H9 (cell line): ENCODE measurements around the gene ABCG2. TPM values are rescaled to one million over a fixed set of nuclear protein-coding genes. Genes with fewer than 3 reads are reported as not detected.

ENCODE experiments used
- DNase-seq: peaks from one replicate; pipeline ENCODE4 v3.0.0-alpha.2; 2017
- H2AFZ ChIP-seq: one replicate; pipeline ENCODE4 v1.6.1; 2013; ENCODE audit warnings: mild to moderate bottlenecking, low read length, control low read depth, moderate library complexity
- H2AK5ac ChIP-seq: 2 replicates; pipeline ENCODE4 v1.6.1; 2013; ENCODE audit warnings: low read length, control low read depth, mixed read lengths; ENCODE audit not compliant: insufficient read length
- H2BK120ac ChIP-seq: one replicate; pipeline ENCODE4 v1.6.1; 2013; ENCODE audit warnings: low read depth, mild to moderate bottlenecking, low read length, control low read depth, inconsistent platforms; ENCODE audit not compliant: poor library complexity, severe bottlenecking
- H2BK12ac ChIP-seq: 2 replicates; pipeline ENCODE4 v1.6.1; 2013; ENCODE audit warnings: low read length, control low read depth, mixed read lengths, low read depth; ENCODE audit not compliant: insufficient read length
- H2BK15ac ChIP-seq: 2 replicates; pipeline ENCODE4 v1.6.1; 2013; ENCODE audit warnings: low read depth, low read length, control low read depth
- H2BK20ac ChIP-seq: one replicate; pipeline ENCODE4 v1.6.1; 2013; ENCODE audit warnings: low read depth, mild to moderate bottlenecking, low read length, control low read depth, inconsistent platforms; ENCODE audit not compliant: poor library complexity, severe bottlenecking
- H2BK5ac ChIP-seq: 2 replicates; pipeline ENCODE4 v1.6.1; 2013; ENCODE audit warnings: low read length, control low read depth, mixed read lengths; ENCODE audit not compliant: insufficient read length
- H3K14ac ChIP-seq: 2 replicates; pipeline ENCODE4 v1.6.1; 2013; ENCODE audit warnings: low read length, control low read depth; ENCODE audit not compliant: insufficient read depth
- H3K18ac ChIP-seq: 2 replicates; pipeline ENCODE4 v1.6.1; 2013; ENCODE audit warnings: low read depth, mild to moderate bottlenecking, mixed read lengths, low read length, control low read depth; ENCODE audit not compliant: insufficient read length
- H3K23ac ChIP-seq: 2 replicates; pipeline ENCODE4 v1.6.1; 2013; ENCODE audit warnings: low read length, control low read depth, mixed read lengths, low read depth; ENCODE audit not compliant: insufficient read length
- H3K23me2 ChIP-seq: 2 replicates; pipeline ENCODE4 v1.6.1; 2013; ENCODE audit warnings: low read depth, mild to moderate bottlenecking, mixed read lengths, low read length, control low read depth; ENCODE audit not compliant: insufficient read length, poor library complexity, severe bottlenecking
- H3K27ac ChIP-seq: 2 replicates; pipeline ENCODE4 v1.5.1; 2013; ENCODE audit warnings: low read length, control low read depth, mixed read lengths, low read depth; ENCODE audit not compliant: insufficient read length
- H3K27me3 ChIP-seq: 2 replicates; pipeline ENCODE4 v1.6.1; 2013; ENCODE audit warnings: low read length, control low read depth, inconsistent platforms; ENCODE audit not compliant: insufficient read depth
- H3K4ac ChIP-seq: 2 replicates; pipeline ENCODE4 v1.6.1; 2013; ENCODE audit warnings: low read depth, mild to moderate bottlenecking, control low read depth, inconsistent platforms, low read length, moderate library complexity
- H3K4me1 ChIP-seq: 2 replicates; pipeline ENCODE4 v1.6.1; 2013; ENCODE audit warnings: low read length, control low read depth, inconsistent platforms; ENCODE audit not compliant: insufficient read depth
- H3K4me2 ChIP-seq: 2 replicates; pipeline ENCODE4 v1.6.1; 2013; ENCODE audit warnings: low read length, control low read depth, mixed read lengths; ENCODE audit not compliant: insufficient read length, insufficient read depth
- H3K56ac ChIP-seq: 2 replicates; pipeline ENCODE4 v1.6.1; 2013; ENCODE audit warnings: low read depth, mild to moderate bottlenecking, mixed read lengths, low read length, control low read depth; ENCODE audit not compliant: insufficient read length
- H3K79me1 ChIP-seq: 2 replicates; pipeline ENCODE4 v1.6.1; 2013; ENCODE audit warnings: low read depth, mild to moderate bottlenecking, moderate library complexity, low read length, control low read depth, inconsistent platforms; ENCODE audit not compliant: insufficient read depth, poor library complexity, severe bottlenecking
- H3K79me2 ChIP-seq: 2 replicates; pipeline ENCODE4 v1.6.1; 2013; ENCODE audit warnings: low read length, control low read depth, inconsistent platforms; ENCODE audit not compliant: insufficient read depth
- H3K9ac ChIP-seq: 2 replicates; pipeline ENCODE4 v1.6.1; 2013; ENCODE audit warnings: low read length, control low read depth, mixed read lengths; ENCODE audit not compliant: insufficient read length; ENCODE audit errors: extremely low read depth
- H3K9me3 ChIP-seq: one replicate; pipeline ENCODE4 v1.6.1; 2013; ENCODE audit warnings: low read depth, low read length, inconsistent platforms; ENCODE audit not compliant: control insufficient read depth
- H3T11ph ChIP-seq: one replicate; pipeline ENCODE4 v1.6.1; 2013; ENCODE audit warnings: mild to moderate bottlenecking, low read length, control low read depth, inconsistent platforms
- H4K20me1 ChIP-seq: one replicate; pipeline ENCODE4 v1.6.1; 2013; ENCODE audit not compliant: control insufficient read depth, insufficient read length, insufficient read depth
- H4K5ac ChIP-seq: 2 replicates; pipeline ENCODE4 v1.6.1; 2013; ENCODE audit warnings: low read depth, mild to moderate bottlenecking, mixed read lengths, low read length, control low read depth; ENCODE audit not compliant: insufficient read length
- H4K8ac ChIP-seq: replicated peaks from 2 replicates; pipeline ENCODE4 v1.6.1; 2013; ENCODE audit warnings: low read length, control low read depth, mixed read lengths, low read depth; ENCODE audit not compliant: insufficient read length
- H4K91ac ChIP-seq: 2 replicates; pipeline ENCODE4 v1.6.1; 2013; ENCODE audit warnings: low read depth, mild to moderate bottlenecking, moderate library complexity, mixed read lengths, low read length, control low read depth; ENCODE audit not compliant: insufficient read length
- H3K27ac Mint-ChIP-seq, 3 experiments: 2 replicates in 2 of 3; 3 replicates in 1 of 3; pipeline ENCODE4 v1.8.0; 2020 to 2021; ENCODE audit warnings: mixed read lengths in 3 of 3, mild to moderate bottlenecking in 1 of 3, moderate library complexity in 1 of 3
- H3K27me3 Mint-ChIP-seq: 2 replicates; pipeline ENCODE4 v1.8.0; 2021; ENCODE audit warnings: low read depth, mild to moderate bottlenecking, moderate library complexity, mixed read lengths
- H3K36me3 Mint-ChIP-seq, 3 experiments: 2 replicates in 2 of 3; 3 replicates in 1 of 3; pipeline ENCODE4 v1.8.0; 2020 to 2021; ENCODE audit warnings: low read depth in 3 of 3, mixed read lengths in 3 of 3; ENCODE audit not compliant: insufficient read depth in 1 of 3
- H3K4me1 Mint-ChIP-seq, 2 experiments: 2 replicates each; pipeline ENCODE4 v1.8.0; 2020; ENCODE audit warnings: mixed read lengths in 2 of 2
- H3K4me3 Mint-ChIP-seq, 2 experiments: 2 replicates in 1 of 2; 3 replicates in 1 of 2; pipeline ENCODE4 v1.8.0; 2020 to 2021; ENCODE audit warnings: mild to moderate bottlenecking in 2 of 2, mixed read lengths in 2 of 2, moderate library complexity in 1 of 2
- H3K9me3 Mint-ChIP-seq, 2 experiments: 2 replicates in 1 of 2; 3 replicates in 1 of 2; pipeline ENCODE4 v1.8.0; 2020; ENCODE audit warnings: mild to moderate bottlenecking in 2 of 2, mixed read lengths in 2 of 2, moderate library complexity in 1 of 2
- CTCF ChIP-seq: fragments of 200-600 bp; sonication (generic); conservative IDR thresholded peaks from 3 replicates; pipeline ENCODE4 v1.8.0; 2021; ENCODE audit warnings: antibody characterized with exemption, mild to moderate bottlenecking
- WGBS: extraction: QIAGEN DNeasy Blood & Tissue Kit; methylation state at CpG from one replicate; pipeline ENCODE4 v1.1.7; 2013; ENCODE audit warnings: missing lambda C conversion rate, low lambda C conversion rate, mixed read lengths; ENCODE audit not compliant: insufficient read length; ENCODE audit errors: extremely low coverage; 5-methylcytosine and 5-hydroxymethylcytosine counted together
- total RNA-seq: library from RNA; stranded (reverse); gene quantifications from 2 replicates; pipeline ENCODE4 v1.2.1, GENCODE V29; 2021

The ABCG2 gene
- total RNA-seq, 1 experiment from 2014 or later = 1.5 TPM

- Mint-ChIP-seq H3K4me3 (no peak overlapping the region), H3K27ac (0 out of 7 replicates have a peak overlapping the region, but pooled peaks of 1 of the 3 experiments have one; percentile 23)
- no CpG with 5 or more reads among the region's 1 CpG for WGBS
These were observed 95.6 kb downstream of the ABCG2 start for GRCh38 chr4:88062843-88063242.

More at GRCh38 chr4:88062843-88063242, 95.6 kb downstream of the ABCG2 start:
- H3K4ac ChIP-seq = no peak overlapping the region
- no peak overlapping the region for H2BK20ac ChIP-seq
- H3K14ac ChIP-seq = no peak overlapping the region
- H2AFZ ChIP-seq = no peak overlapping the region
- no peak overlapping the region for H4K91ac ChIP-seq
- H3K79me1 ChIP-seq = no peaks in the 10 kb centered on the region
- H3K23me2 ChIP-seq = no peaks in the 10 kb centered on the region
- H2BK120ac ChIP-seq = no peak overlapping the region
- Mint-ChIP-seq H3K27me3 (no peaks in the 10 kb centered on the region), H3K4me1 (no peaks in the 10 kb centered on the region), H3K36me3 (peaks cover 33 to 78% (median 62%) of the 10 kb centered on the region in 3 experiments), H3K9me3 (0 out of 5 replicates have a peak, but pooled peaks cover 0 to 2% of the 10 kb centered on the region in 2 experiments)
- no peak overlapping the region for H2BK15ac ChIP-seq
- no peak overlapping the region for H4K5ac ChIP-seq
- no peak overlapping the region for H2AK5ac ChIP-seq
- no peak for TF ChIP-seq CTCF
- no peaks in the 10 kb centered on the region for H3K9me3 ChIP-seq
- H2BK12ac ChIP-seq = no peak overlapping the region
- no peak overlapping the region for H3K56ac ChIP-seq
- H4K20me1 ChIP-seq = no peaks in the 10 kb centered on the region
- no peaks in the 10 kb centered on the region for H3K27me3 ChIP-seq
- no peak for DNase-seq
- no peaks in the 10 kb centered on the region for H3K79me2 ChIP-seq
- no peak overlapping the region for H4K8ac ChIP-seq
- H3K4me2 ChIP-seq = no peak overlapping the region
- H3K9ac ChIP-seq = no peak overlapping the region
- no peak overlapping the region for H3T11ph ChIP-seq
- H3K4me1 ChIP-seq = no peaks in the 10 kb centered on the region
- H3K27ac ChIP-seq = no peak overlapping the region
- H3K23ac ChIP-seq = no peak overlapping the region
- H3K18ac ChIP-seq = no peak overlapping the region
- H2BK5ac ChIP-seq = no peak overlapping the region
